A549 (cell line): Measurements from ENCODE around the gene HLA-G. TPM values are rescaled to one million over a fixed set of nuclear protein-coding genes. Genes with fewer than 3 reads are reported as not detected.

Source experiments
- ATAC-seq, 2 experiments: fragments of 200-7000 bp in 1 of 2; fragments of >200 bp in 1 of 2; cut with Nextera tagmentation in 1 of 2; cut with Tn5 transposase in 1 of 2; 3 replicates each; pipeline versions ENCODE4 v1.8.0 to v1.9.1; 2018 to 2020; ENCODE audit warnings: mild to moderate bottlenecking in 1 of 2, moderate library complexity in 1 of 2
- CTCF ChIA-PET: fragments of 300-600 bp; sonication (Branson Sonifier 250); formaldehyde crosslinking; extraction: SDS; loops from one replicate; lab custom pipeline; 2021; ENCODE audit warnings: antibody characterized with exemption, inconsistent platforms; lab: Yijun Ruan, JAX
- POLR2A ChIA-PET: fragments of 350-600 bp; formaldehyde crosslinking; extraction: SDS; loops from one replicate; lab custom pipeline; 2021; ENCODE audit warnings: antibody characterized with exemption, inconsistent platforms; lab: Yijun Ruan, JAX
- DNase-seq, 2 experiments: peaks; one replicate each; pipeline versions ENCODE4 v3.0.0 to v3.0.0-alpha.2; 2011 to 2016; ENCODE audit warnings: low read depth in 1 of 2, low spot score in 1 of 2
- FAIRE-seq: peaks from 2 replicates; lab custom pipeline; 2011; peaks lifted over from hg19 to GRCh38; lab: Jason Lieb, UNC
- H3K27ac ChIP-seq, 2 experiments: fragments of >200 bp; sonication (Bioruptor Twin); formaldehyde crosslinking; 3 replicates each; pipeline ENCODE4 v1.5.1; 2016 to 2017
- H3K4me1 ChIP-seq: fragments of >200 bp; sonication (Bioruptor Twin); formaldehyde crosslinking; 3 replicates; pipeline ENCODE4 v1.6.1; 2016
- H3K4me2 ChIP-seq: fragments of >200 bp; sonication (Bioruptor Twin); formaldehyde crosslinking; 3 replicates; pipeline ENCODE4 v1.6.1; 2016
- H3K4me3 ChIP-seq: fragments of >200 bp; sonication (Bioruptor Twin); formaldehyde crosslinking; 3 replicates; pipeline ENCODE4 v1.5.1; 2016
- H3K9me3 ChIP-seq: fragments of >200 bp; sonication (Bioruptor Twin); formaldehyde crosslinking; 3 replicates; pipeline ENCODE4 v1.6.1; 2016
- BHLHE40 ChIP-seq: IDR thresholded peaks from 2 replicates; pipeline ENCODE4 v1.6.1; 2012; ENCODE audit warnings: low read depth, low read length, inconsistent platforms
- CBX8 ChIP-seq: fragments of 200-600 bp; sonication (generic); IDR thresholded peaks from 2 replicates; pipeline ENCODE4 v1.6.1; 2016
- CHD2 ChIP-seq: fragments of 150-350 bp; IDR thresholded peaks from 2 replicates; pipeline ENCODE4 v1.6.1; 2014; ENCODE audit warnings: low read length; ENCODE audit not compliant: partially characterized antibody
- EHMT2 ChIP-seq: fragments of 200-600 bp; sonication (generic); IDR thresholded peaks from 2 replicates; pipeline ENCODE4 v1.6.1; 2016; ENCODE audit warnings: antibody characterized with exemption, low read depth, mild to moderate bottlenecking, moderate library complexity
- FOSL2 ChIP-seq, 2 experiments: fragments of 450-650 bp in 1 of 2; fragments of >200 bp in 1 of 2; sonication (Bioruptor Twin) in 1 of 2; formaldehyde crosslinking; IDR thresholded peaks; 2 replicates each; pipeline versions ENCODE4 v1.5.0 to v1.6.1; 2016 to 2020; ENCODE audit warnings: mild to moderate bottlenecking in 1 of 2, moderate library complexity in 1 of 2
- HDAC2 ChIP-seq: fragments of 200-600 bp; sonication (generic); IDR thresholded peaks from 2 replicates; pipeline ENCODE4 v1.6.1; 2016
- HOXA7 ChIP-seq: fragments of 250-450 bp; sonication (Bioruptor Pico); IDR thresholded peaks from 2 replicates; pipeline ENCODE4 v1.5.0; 2020; ENCODE audit warnings: mild to moderate bottlenecking, moderate library complexity
- HOXB5 ChIP-seq: fragments of 250-450 bp; sonication (Bioruptor Pico); IDR thresholded peaks from 2 replicates; pipeline ENCODE4 v1.5.0; 2020; ENCODE audit warnings: mild to moderate bottlenecking, moderate library complexity
- JUNB ChIP-seq: fragments of >200 bp; sonication (Bioruptor Twin); formaldehyde crosslinking; IDR thresholded peaks from 2 replicates; pipeline ENCODE4 v1.6.1; 2016
- KDM5A ChIP-seq: fragments of 200-600 bp; sonication (generic); IDR thresholded peaks from 2 replicates; pipeline ENCODE4 v1.6.1; 2016; ENCODE audit warnings: antibody characterized with exemption, mild to moderate bottlenecking
- MAFK ChIP-seq: fragments of 450-650 bp; IDR thresholded peaks from 2 replicates; pipeline ENCODE4 v1.6.1; 2014; ENCODE audit not compliant: partially characterized antibody
- NPAS2 ChIP-seq: fragments of 250-450 bp; sonication (Bioruptor Pico); IDR thresholded peaks from 2 replicates; pipeline ENCODE4 v1.8.0; 2022; ENCODE audit warnings: mild to moderate bottlenecking, moderate library complexity, borderline replicate concordance
- POLR2A ChIP-seq: IDR thresholded peaks from 2 replicates; pipeline ENCODE4 v1.6.1; 2012; ENCODE audit warnings: mild to moderate bottlenecking, low read length
- POLR2AphosphoS2 ChIP-seq: conservative IDR thresholded peaks from 2 replicates; pipeline ENCODE4 v1.6.1; 2012; ENCODE audit warnings: low read length, improper control_type of control experiment, inconsistent platforms
- RAD21 ChIP-seq, 2 experiments: fragments of >200 bp in 1 of 2; sonication (Bioruptor Twin) in 1 of 2; formaldehyde crosslinking in 1 of 2; IDR thresholded peaks in 1 of 2; conservative IDR thresholded peaks in 1 of 2; 2 replicates in 1 of 2; 3 replicates in 1 of 2; pipeline ENCODE4 v1.6.1; 2012 to 2018; ENCODE audit warnings: inconsistent platforms in 1 of 2
- RFX5 ChIP-seq: fragments of 450-650 bp; IDR thresholded peaks from 2 replicates; pipeline ENCODE4 v1.7.1; 2014; ENCODE audit warnings: antibody characterized with exemption, mild to moderate bottlenecking, moderate library complexity
- SMC3 ChIP-seq: fragments of >200 bp; sonication (Bioruptor Twin); formaldehyde crosslinking; IDR thresholded peaks from 3 replicates; pipeline ENCODE4 v1.6.1; 2018; ENCODE audit warnings: inconsistent platforms
- TFCP2L1 ChIP-seq: fragments of 250-450 bp; sonication (Bioruptor Pico); IDR thresholded peaks from 2 replicates; pipeline ENCODE4 v1.5.0; 2021; ENCODE audit warnings: mild to moderate bottlenecking
- TP53 ChIP-seq: fragments of 250-450 bp; sonication (Bioruptor Pico); IDR thresholded peaks from 2 replicates; pipeline ENCODE4 v1.5.0; 2021; ENCODE audit warnings: mild to moderate bottlenecking, moderate library complexity
- WGBS: methylation state at CpG from one replicate; pipeline ENCODE4 v1.1.6; 2017; ENCODE audit errors: missing lambda C conversion rate; 5-methylcytosine and 5-hydroxymethylcytosine counted together
- polyA plus RNA-seq, 4 experiments: library from polyadenylated mRNA; depleted of rRNA in 3 of 4; stranded (reverse); fragments of >200 nt; fragmentation: RNase III in 1 of 4; extraction: RNeasy Plus Mini Kit Qiagen cat#74134 plus additional on column Dnase treatment in 1 of 4; gene quantifications; 2 replicates in 3 of 4; 3 replicates in 1 of 4; pipeline ENCODE4 v1.2.3, GENCODE V29; 2011 to 2017
- TF ChIP-seq, protein P1 (sequence below): fragments of 450-650 bp; IDR thresholded peaks from 2 replicates; pipeline ENCODE4 v1.6.1; 2014; ENCODE audit warnings: antibody characterized with exemption
- TF ChIP-seq, protein P2 (sequence below): fragments of 200-600 bp; sonication (generic); IDR thresholded peaks from 2 replicates; pipeline ENCODE4 v1.6.1; 2016; ENCODE audit warnings: antibody characterized with exemption, mild to moderate bottlenecking, moderate library complexity
- TF ChIP-seq, protein P3 (sequence below): fragments of 150-350 bp; IDR thresholded peaks from 2 replicates; pipeline ENCODE4 v1.6.1; 2014; ENCODE audit warnings: low read depth, mild to moderate bottlenecking, low read length
- TF ChIP-seq, protein P4 (sequence below): fragments of >200 bp; sonication (Bioruptor Twin); formaldehyde crosslinking; IDR thresholded peaks from 3 replicates; pipeline ENCODE4 v1.5.1; 2016
- TF ChIP-seq, protein P5 (sequence below): fragments of >200 bp; sonication (Bioruptor Twin); formaldehyde crosslinking; IDR thresholded peaks from 2 replicates; pipeline ENCODE4 v1.6.1; 2016
- TF ChIP-seq, protein P6 (sequence below): IDR thresholded peaks from 2 replicates; pipeline ENCODE4 v1.6.1; 2012; ENCODE audit warnings: low read depth, borderline replicate concordance

Gene HLA-G
- polyA plus RNA-seq, 2 of the 4 experiments (the other 2 are of a cell fraction) = 0.06 TPM; not detected in 1

DNA sequence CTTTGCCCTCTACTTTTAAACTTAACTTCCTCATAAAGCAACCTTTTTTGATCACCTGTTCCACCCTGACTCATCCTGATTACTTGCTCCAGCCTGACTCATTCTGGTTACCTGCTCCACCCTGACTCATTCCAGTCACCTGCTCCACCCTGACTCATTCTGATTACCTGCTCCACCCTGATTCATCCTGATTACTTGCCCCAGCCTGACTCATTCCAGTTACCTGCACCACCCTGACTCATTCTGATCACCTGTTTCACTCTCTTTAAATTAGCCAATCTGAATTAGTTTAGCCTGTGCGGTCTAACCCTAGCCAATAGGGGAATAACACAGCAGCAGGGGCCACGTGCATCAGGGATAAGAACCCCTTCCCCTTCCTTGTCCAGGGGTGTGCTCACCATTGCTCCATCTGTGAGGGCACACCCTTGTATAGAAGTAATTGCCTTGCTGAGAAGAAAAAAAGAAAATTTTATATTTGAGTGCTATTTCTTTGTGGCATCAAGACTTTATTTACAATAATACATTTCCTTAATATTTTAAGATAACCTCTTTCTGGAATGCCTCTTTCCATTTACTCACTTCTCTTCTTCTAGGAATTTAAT, 17.9 kb downstream of the HLA-G start:
- peak in 1 of 2 experiments; percentile 47 for DNase-seq
- POLR2A ChIA-PET = no interaction called here
- 13% methylated on average over 2 of the region's 2 CpGs for WGBS
- CTCF ChIA-PET = interaction anchor here (1.5 kb wide), 1 partner anchor 107 kb away, joined by 6 read pairs; no protein-coding TSS in a partner anchor
- Histone ChIP-seq H3K4me3 (no peak overlapping the region), H3K27ac (no peak overlapping the region), H3K4me2 (no peak overlapping the region), H3K4me1 (peaks cover 7% of the 10 kb centered on the region; the same call in 1 of the 3 replicates), H3K9me3 (no peaks in the 10 kb centered on the region)
- no peak for FAIRE-seq
- peak in 1 of 2 experiments; percentile 17; a peak in 1 of 6 replicates for ATAC-seq
- TF ChIP-seq TP53 (CRISPR knock-in tag) (no peak), TFCP2L1 (CRISPR knock-in tag) (no peak), HOXB5 (no peak), KDM5A (no peak), EHMT2 (no peak), CBX8 (no peak), CHD2 (no peak), FOSL2 (IDR thresholded peaks at IDR 0.05) (peak; percentile 66), FOSL2 (CRISPR knock-in tag; IDR thresholded peaks at IDR 0.05) (peak; percentile 69; the same call in 1 of the 2 replicates), JUNB (peak; percentile 43; the same call in 1 of the 2 replicates), MAFK (no peak)
- TF ChIP-seq, protein P1, sequence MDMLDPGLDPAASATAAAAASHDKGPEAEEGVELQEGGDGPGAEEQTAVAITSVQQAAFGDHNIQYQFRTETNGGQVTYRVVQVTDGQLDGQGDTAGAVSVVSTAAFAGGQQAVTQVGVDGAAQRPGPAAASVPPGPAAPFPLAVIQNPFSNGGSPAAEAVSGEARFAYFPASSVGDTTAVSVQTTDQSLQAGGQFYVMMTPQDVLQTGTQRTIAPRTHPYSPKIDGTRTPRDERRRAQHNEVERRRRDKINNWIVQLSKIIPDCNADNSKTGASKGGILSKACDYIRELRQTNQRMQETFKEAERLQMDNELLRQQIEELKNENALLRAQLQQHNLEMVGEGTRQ = peak; percentile 18; the same call in 1 of the 2 replicates

DNA sequence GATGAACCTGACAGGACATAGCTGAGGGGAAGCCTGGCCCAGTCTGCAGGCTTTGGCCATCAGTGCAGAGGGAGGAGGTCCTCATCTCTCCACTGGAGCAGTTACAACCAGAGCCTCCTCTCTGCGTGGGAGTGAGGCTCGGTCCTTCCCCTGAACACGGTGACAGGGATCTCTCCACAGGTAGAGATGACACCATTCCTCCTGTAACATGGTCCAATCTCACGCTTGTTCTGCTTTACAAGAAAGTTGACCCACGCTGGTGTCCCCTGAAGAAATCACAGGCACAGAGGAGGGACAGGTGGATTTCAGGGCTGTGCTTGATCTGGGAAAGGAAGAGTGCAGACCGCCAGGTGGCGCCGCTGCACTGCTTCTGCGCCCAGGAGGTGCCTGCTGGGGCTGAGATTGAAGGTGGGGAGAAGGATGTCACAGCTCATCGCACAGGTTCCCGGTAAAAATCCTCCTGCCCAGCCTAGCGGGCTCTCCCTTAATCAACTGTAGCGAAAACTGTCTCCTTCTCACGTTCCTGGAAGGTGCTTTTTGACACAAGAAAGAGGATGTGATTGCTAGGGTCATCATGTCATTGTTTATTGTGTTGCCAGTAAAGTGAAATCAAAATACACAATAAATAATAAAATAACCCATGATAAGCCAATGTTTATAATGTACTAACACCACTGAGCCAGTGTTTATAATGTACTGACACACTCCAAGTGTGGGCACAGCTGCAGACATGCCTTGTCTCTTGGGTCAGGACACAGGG, 20.4 kb downstream of the HLA-G start:
- CTCF ChIA-PET = interaction anchor here (0.6 to 2.8 kb wide), 34 partner anchors 8 to 323 kb away, joined by 3 to 30 read pairs (median 4); partner anchors contain the start of gene HLA-A
- TF ChIP-seq, protein P2, sequence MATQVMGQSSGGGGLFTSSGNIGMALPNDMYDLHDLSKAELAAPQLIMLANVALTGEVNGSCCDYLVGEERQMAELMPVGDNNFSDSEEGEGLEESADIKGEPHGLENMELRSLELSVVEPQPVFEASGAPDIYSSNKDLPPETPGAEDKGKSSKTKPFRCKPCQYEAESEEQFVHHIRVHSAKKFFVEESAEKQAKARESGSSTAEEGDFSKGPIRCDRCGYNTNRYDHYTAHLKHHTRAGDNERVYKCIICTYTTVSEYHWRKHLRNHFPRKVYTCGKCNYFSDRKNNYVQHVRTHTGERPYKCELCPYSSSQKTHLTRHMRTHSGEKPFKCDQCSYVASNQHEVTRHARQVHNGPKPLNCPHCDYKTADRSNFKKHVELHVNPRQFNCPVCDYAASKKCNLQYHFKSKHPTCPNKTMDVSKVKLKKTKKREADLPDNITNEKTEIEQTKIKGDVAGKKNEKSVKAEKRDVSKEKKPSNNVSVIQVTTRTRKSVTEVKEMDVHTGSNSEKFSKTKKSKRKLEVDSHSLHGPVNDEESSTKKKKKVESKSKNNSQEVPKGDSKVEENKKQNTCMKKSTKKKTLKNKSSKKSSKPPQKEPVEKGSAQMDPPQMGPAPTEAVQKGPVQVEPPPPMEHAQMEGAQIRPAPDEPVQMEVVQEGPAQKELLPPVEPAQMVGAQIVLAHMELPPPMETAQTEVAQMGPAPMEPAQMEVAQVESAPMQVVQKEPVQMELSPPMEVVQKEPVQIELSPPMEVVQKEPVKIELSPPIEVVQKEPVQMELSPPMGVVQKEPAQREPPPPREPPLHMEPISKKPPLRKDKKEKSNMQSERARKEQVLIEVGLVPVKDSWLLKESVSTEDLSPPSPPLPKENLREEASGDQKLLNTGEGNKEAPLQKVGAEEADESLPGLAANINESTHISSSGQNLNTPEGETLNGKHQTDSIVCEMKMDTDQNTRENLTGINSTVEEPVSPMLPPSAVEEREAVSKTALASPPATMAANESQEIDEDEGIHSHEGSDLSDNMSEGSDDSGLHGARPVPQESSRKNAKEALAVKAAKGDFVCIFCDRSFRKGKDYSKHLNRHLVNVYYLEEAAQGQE = no peak
- TF ChIP-seq NPAS2 (CRISPR knock-in tag) (no peak), RAD21 (conservative IDR thresholded peaks at IDR 0.05 in 1 of 2, IDR thresholded peaks at IDR 0.05 in 1 of 2) (peak; percentile 97), RFX5 (0 out of 2 replicates have a peak, but pooled peaks have one; percentile 28), MAFK (no peak), HDAC2 (no peak), HOXA7 (CRISPR knock-in tag) (no peak), POLR2A (no peak), POLR2AphosphoS2 (no peak), BHLHE40 (no peak), SMC3 (peak; percentile 99)
- TF ChIP-seq, protein P3, sequence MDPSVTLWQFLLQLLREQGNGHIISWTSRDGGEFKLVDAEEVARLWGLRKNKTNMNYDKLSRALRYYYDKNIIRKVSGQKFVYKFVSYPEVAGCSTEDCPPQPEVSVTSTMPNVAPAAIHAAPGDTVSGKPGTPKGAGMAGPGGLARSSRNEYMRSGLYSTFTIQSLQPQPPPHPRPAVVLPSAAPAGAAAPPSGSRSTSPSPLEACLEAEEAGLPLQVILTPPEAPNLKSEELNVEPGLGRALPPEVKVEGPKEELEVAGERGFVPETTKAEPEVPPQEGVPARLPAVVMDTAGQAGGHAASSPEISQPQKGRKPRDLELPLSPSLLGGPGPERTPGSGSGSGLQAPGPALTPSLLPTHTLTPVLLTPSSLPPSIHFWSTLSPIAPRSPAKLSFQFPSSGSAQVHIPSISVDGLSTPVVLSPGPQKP = no peak
- TF ChIP-seq, protein P4, sequence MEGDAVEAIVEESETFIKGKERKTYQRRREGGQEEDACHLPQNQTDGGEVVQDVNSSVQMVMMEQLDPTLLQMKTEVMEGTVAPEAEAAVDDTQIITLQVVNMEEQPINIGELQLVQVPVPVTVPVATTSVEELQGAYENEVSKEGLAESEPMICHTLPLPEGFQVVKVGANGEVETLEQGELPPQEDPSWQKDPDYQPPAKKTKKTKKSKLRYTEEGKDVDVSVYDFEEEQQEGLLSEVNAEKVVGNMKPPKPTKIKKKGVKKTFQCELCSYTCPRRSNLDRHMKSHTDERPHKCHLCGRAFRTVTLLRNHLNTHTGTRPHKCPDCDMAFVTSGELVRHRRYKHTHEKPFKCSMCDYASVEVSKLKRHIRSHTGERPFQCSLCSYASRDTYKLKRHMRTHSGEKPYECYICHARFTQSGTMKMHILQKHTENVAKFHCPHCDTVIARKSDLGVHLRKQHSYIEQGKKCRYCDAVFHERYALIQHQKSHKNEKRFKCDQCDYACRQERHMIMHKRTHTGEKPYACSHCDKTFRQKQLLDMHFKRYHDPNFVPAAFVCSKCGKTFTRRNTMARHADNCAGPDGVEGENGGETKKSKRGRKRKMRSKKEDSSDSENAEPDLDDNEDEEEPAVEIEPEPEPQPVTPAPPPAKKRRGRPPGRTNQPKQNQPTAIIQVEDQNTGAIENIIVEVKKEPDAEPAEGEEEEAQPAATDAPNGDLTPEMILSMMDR = peak; percentile 86
- TF ChIP-seq, protein P5, sequence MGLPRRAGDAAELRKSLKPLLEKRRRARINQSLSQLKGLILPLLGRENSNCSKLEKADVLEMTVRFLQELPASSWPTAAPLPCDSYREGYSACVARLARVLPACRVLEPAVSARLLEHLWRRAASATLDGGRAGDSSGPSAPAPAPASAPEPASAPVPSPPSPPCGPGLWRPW = no peak
- TF ChIP-seq, protein P6, sequence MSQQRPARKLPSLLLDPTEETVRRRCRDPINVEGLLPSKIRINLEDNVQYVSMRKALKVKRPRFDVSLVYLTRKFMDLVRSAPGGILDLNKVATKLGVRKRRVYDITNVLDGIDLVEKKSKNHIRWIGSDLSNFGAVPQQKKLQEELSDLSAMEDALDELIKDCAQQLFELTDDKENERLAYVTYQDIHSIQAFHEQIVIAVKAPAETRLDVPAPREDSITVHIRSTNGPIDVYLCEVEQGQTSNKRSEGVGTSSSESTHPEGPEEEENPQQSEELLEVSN = no peak
- TF ChIP-seq, all 56 proteins: peak for 4
- Histone ChIP-seq H3K9me3 (no peaks in the 10 kb centered on the region), H3K4me1 (peaks cover 7% of the 10 kb centered on the region; the same call in 1 of the 3 replicates), H3K4me2 (peak overlapping the region; percentile 70), H3K27ac (no peak overlapping the region), H3K4me3 (no peak overlapping the region)
- ATAC-seq = peak; percentile 94 to 99
- 10% methylated on average over 10 of the region's 14 CpGs for WGBS
- DNase-seq = peak; percentile 58 to 60
- POLR2A ChIA-PET = no interaction called here
- no peak for FAIRE-seq
